PFSK-1 (cell line): Measurements from ENCODE around the gene DNPEP.

ENCODE experiments used
- FOXP2 ChIP-seq: optimal IDR thresholded peaks from 2 replicates; pipeline ENCODE3; 2011; ENCODE audit warnings: borderline replicate concordance, control low read depth, inconsistent platforms; ENCODE audit not compliant: insufficient read depth; ENCODE audit errors: extremely low read length, extremely low read depth
- POLR2AphosphoS5 ChIP-seq: IDR thresholded peaks from 2 replicates; pipeline ENCODE4 v1.6.1; 2012; ENCODE audit warnings: low read depth, mild to moderate bottlenecking, control low read depth, low read length, moderate library complexity
- SIN3A ChIP-seq: IDR thresholded peaks from 2 replicates; pipeline ENCODE4 v1.6.1; 2012; ENCODE audit warnings: mild to moderate bottlenecking, low read length, moderate library complexity, borderline replicate concordance; ENCODE audit not compliant: insufficient read depth
- TAF1 ChIP-seq: IDR thresholded peaks from 2 replicates; pipeline ENCODE4 v1.6.1; 2012; ENCODE audit warnings: low read length, control low read depth, borderline replicate concordance; ENCODE audit not compliant: insufficient read depth
- TF ChIP-seq, protein P1 (sequence below), 2 experiments: IDR thresholded peaks; 2 replicates each; pipeline versions ENCODE4 v1.6.1 to v1.8.0; 2011 to 2012; ENCODE audit warnings: low read depth in 2 of 2, low read length in 2 of 2, control low read depth in 1 of 2, inconsistent platforms in 1 of 2, mild to moderate bottlenecking in 1 of 2, moderate library complexity in 1 of 2; ENCODE audit not compliant: insufficient read depth in 1 of 2

DNPEP gene

DNA sequence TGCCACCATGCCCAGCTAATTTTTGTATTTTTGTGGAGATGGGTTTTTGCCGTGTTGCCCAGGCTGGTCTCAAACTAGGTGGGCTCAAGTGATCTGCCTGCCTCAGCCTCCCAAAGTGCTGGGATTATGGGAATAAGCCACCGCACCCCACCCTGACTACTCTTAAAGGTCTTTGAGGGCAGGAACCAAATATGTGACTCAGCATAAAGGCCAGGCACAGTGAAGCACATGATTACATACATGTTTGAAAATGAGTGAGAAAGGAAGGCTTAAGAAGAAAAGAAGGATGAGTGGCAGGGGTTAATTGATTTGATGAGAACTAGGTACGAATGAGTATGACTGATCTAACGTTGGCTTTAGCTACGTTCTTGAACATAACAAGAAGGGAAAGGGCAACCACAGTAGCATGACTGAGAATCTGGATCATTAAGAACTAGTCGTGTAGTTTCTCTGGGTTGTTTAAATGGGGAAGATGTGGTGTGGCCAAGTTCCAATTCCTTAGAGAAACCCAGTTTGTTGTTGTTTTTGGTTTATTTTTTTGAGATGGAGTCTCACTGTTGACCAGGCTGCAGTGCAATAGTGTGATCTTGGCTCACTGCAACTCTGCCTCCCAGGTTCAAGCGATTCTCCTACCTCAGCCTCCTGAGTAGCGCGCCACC is 61.9 kb downstream of the DNPEP start:
- TF ChIP-seq SIN3A = no peak
- TF ChIP-seq, protein P1, sequence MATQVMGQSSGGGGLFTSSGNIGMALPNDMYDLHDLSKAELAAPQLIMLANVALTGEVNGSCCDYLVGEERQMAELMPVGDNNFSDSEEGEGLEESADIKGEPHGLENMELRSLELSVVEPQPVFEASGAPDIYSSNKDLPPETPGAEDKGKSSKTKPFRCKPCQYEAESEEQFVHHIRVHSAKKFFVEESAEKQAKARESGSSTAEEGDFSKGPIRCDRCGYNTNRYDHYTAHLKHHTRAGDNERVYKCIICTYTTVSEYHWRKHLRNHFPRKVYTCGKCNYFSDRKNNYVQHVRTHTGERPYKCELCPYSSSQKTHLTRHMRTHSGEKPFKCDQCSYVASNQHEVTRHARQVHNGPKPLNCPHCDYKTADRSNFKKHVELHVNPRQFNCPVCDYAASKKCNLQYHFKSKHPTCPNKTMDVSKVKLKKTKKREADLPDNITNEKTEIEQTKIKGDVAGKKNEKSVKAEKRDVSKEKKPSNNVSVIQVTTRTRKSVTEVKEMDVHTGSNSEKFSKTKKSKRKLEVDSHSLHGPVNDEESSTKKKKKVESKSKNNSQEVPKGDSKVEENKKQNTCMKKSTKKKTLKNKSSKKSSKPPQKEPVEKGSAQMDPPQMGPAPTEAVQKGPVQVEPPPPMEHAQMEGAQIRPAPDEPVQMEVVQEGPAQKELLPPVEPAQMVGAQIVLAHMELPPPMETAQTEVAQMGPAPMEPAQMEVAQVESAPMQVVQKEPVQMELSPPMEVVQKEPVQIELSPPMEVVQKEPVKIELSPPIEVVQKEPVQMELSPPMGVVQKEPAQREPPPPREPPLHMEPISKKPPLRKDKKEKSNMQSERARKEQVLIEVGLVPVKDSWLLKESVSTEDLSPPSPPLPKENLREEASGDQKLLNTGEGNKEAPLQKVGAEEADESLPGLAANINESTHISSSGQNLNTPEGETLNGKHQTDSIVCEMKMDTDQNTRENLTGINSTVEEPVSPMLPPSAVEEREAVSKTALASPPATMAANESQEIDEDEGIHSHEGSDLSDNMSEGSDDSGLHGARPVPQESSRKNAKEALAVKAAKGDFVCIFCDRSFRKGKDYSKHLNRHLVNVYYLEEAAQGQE (IDR thresholded peaks at IDR 0.05; ENCODE audit: insufficient read depth in 1 of 2, low read depth in 2 of 2, low read length in 2 of 2) = no peak
- TF ChIP-seq POLR2AphosphoS5 = no peak
- TF ChIP-seq FOXP2 = no peak
- TF ChIP-seq TAF1 = no peak

DNA sequence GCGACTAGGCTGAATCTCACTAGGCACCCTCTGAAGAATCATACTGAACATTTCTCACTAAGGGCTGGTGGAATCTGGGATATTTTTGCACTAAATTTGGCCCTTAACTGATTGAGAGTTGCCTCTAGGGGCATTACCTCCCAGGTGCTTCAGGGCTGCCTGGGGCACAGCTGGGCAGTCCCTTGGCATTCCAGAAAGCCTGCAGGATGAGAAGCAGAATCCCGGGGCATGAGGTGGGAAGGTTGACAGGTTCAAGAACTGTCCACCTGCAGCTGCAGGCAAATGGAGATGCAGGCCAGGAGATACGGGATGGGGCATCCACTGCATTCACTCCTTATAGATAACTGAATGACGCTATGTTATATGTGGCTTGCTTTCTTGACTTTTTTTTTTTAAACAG is 62.6 kb downstream of the DNPEP start:
- no peak for TF ChIP-seq SIN3A
- TF ChIP-seq POLR2AphosphoS5 = no peak
- no peak for TF ChIP-seq TAF1
- TF ChIP-seq, protein P1 (IDR thresholded peaks at IDR 0.05; ENCODE audit: insufficient read depth in 1 of 2, low read depth in 2 of 2, low read length in 2 of 2) = no peak
- TF ChIP-seq FOXP2 = no peak

DNA sequence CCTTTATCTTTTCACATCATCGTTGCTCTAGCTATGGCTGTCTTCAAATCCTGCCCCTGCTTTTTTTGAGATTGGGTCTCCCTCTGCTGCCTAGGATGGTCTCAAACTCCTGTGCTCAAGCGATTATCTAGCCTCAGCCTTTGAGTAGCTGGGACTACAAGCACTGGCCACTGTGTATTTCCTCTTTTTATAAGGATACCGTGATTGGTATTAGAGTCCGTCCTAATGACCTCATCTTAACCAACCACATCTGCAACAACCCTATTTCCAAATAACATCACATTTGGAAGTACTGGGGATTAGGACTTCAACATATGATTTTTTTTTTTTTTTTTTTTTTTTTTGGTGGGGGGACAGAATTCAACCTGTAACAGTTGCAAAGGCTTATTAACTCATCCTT is 64.3 kb downstream of the DNPEP start:
- TF ChIP-seq SIN3A (no peak), TAF1 (no peak), FOXP2 (no peak)
- TF ChIP-seq, protein P1 (IDR thresholded peaks at IDR 0.05; ENCODE audit: insufficient read depth in 1 of 2, low read depth in 2 of 2, low read length in 2 of 2) = no peak
